NCI-H748 (cell line): Measurements from ENCODE around the gene FSIP1.

Experiments
- DNase-seq: peaks from one replicate; lab custom pipeline; 2025; ENCODE audit not compliant: unreplicated experiment; lab: John Stamatoyannopoulos, UW

The FSIP1 gene

DNA sequence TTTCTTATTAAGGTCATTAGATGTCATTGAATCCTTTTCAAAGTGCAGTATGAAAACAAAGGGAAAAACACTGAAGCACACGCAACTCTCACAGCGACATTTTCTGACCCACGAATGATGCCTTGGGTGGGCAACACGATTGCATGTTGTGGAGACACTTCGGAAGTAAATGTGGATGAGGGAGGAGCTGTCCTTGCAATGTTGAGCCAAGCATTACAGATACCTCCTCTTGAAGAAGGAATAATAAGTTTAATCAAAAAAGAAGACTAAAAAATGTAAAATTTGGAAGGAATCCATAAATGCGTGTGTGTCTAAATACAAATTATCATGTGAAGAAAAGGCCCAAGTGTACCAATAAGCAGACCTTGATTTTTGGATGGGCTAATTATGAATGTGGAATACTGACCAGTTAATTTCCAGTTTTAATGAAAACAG, 184.9 kb downstream of the FSIP1 start:
- no peak for DNase-seq

DNA sequence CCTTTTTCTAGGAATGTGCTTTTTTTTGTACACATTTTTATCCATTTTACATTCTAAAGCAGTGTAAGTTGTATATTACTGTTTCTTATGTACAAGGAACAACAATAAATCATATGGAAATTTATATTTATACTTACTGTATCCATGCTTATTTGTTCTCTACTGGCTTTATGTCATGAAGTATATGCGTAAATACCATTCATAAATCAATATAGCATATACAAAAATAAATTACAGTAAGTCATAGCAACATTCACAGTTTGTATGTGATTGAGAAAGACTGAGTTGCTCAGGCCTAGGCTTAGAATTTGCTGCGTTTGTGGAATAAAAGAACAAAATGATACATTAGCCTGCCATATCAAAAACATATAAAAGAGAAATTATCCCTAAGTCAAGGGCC, 185.3 kb downstream of the FSIP1 start:
- DNase-seq, result no peak

DNA sequence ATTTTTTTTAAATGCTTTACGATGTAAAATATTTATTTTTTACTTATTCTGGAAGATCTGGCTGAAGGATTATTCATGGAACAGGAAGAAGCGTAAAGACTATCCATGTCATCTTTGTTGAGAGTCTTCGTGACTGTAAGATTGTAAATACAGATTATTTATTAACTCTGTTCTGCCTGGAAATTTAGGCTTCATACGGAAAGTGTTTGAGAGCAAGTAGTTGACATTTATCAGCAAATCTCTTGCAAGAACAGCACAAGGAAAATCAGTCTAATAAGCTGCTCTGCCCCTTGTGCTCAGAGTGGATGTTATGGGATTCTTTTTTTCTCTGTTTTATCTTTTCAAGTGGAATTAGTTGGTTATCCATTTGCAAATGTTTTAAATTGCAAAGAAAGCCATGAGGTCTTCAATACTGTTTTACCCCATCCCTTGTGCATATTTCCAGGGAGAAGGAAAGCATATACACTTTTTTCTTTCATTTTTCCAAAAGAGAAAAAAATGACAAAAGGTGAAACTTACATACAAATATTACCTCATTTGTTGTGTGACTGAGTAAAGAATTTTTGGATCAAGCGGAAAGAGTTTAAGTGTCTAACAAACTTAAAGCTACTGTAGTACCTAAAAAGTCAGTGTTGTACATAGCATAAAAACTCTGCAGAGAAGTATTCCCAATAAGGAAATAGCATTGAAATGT, 186.1 kb downstream of the FSIP1 start:
- DNase-seq, result no peak

DNA sequence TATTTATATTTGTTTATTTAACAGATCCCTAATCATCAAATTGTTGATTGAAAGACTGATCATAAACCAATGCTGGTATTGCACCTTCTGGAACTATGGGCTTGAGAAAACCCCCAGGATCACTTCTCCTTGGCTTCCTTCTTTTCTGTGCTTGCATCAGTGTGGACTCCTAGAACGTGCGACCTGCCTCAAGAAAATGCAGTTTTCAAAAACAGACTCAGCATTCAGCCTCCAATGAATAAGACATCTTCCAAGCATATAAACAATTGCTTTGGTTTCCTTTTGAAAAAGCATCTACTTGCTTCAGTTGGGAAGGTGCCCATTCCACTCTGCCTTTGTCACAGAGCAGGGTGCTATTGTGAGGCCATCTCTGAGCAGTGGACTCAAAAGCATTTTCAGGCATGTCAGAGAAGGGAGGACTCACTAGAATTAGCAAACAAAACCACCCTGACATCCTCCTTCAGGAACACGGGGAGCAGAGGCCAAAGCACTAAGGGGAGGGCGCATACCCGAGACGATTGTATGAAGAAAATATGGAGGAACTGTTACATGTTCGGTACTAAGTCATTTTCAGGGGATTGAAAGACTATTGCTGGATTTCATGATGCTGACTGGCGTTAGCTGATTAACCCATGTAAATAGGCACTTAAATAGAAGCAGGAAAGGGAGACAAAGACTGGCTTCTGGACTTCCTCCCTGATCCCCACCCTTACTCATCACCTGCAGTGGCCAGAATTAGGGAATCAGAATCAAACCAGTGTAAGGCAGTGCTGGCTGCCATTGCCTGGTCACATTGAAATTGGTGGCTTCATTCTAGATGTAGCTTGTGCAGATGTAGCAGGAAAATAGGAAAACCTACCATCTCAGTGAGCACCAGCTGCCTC, 187.1 kb downstream of the FSIP1 start:
- no peak for DNase-seq

DNA sequence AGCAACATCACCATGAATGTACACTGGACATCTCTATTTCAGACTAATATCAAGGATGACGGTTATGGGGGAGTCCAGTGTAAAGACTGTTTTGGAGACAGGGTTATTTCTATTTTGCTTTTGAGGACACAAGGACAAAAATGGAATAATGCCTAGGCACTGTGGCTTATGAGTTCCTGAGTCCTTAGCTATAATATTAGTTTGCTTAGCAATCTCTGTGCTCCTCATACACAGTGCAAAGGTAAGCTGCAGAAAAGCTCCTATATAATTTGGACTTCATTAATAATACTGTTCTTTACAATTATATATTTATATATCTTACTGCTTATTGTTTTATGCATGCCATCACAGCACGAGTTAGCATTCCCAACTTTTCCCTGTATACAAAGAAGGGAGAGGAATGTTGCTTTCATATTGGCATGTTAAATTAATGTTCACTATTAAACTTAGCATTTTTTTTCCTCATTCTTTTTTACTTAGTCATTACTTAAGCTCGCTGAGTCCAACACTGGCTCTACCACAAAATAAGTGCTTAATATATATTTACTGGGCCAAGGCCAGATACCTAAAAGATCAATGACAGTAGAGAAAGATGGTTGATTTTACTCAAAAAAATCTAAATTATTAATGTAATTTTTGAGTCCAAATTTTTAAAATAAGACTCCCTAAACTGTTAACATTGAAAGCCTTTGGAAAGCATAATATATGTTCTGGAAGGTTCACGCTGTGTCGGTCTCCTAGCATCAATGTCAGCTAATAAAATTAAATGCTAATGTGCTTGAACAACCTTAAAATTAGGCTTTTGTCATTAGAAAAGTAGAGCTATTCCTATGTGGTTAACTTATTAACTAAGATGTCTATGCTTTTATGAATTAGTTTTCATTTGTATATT, 187.9 kb downstream of the FSIP1 start:
- no peak for DNase-seq

DNA sequence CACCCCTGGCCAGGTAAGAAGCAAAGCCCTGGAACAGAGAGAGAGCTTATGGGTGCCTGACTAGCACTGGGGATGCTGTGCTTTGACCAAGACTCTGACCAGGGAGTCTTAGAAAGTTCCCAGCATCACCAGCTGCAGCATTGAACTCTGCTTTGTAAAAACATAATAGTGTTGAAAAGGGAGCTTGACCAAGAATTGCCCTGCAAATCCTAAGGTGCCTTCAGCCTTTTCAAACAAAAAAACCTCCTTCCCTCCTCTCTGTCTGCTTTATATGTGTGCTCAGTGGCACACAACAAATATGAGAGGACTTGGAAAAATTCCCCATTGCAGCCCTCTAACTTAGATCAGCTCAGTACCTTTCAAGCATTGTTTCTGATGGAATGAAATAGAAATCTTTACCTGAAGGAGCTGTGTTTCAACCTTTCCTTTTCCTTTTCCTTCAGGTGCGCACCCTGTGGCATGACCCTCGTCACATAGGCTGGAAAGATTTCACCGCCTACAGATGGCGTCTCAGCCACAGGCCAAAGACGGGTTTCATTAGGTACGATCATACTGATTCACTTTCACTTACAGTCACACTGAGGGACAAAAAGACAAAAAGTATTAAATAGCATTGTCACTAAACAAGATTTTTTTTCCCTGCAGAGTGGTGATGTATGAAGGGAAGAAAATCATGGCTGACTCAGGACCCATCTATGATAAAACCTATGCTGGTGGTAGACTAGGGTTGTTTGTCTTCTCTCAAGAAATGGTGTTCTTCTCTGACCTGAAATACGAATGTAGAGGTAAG, 188.8 kb downstream of the FSIP1 start:
- no peak for DNase-seq

DNA sequence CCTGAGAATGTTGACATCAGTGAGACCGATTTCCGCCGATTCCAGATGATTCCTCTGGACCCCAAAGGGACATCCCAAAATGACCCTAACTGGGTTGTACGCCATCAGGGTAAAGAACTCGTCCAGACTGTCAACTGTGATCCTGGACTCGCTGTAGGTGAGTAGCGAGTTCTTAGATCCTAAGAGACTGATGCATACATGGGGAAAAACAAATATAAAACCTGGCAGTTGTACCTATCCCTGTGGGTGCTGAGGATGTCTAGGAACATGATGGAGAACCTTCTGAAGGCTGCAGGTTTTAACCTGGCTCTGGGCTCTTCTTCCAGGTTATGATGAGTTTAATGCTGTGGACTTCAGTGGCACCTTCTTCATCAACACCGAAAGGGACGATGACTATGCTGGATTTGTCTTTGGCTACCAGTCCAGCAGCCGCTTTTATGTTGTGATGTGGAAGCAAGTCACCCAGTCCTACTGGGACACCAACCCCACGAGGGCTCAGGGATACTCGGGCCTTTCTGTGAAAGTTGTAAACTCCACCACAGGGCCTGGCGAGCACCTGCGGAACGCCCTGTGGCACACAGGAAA, 189.5 kb downstream of the FSIP1 start:
- no peak for DNase-seq

DNA sequence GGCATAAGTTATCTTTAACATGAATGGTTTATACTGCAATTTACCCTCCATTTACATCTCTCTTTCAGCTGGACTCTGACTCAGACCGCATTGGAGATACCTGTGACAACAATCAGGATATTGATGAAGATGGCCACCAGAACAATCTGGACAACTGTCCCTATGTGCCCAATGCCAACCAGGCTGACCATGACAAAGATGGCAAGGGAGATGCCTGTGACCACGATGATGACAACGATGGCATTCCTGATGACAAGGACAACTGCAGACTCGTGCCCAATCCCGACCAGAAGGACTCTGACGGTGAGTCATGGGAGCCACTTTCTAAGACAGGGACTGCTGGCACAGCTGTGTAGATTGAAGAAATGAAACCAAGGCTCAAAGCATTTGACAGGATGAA, 190.1 kb downstream of the FSIP1 start:
- no peak for DNase-seq

DNA sequence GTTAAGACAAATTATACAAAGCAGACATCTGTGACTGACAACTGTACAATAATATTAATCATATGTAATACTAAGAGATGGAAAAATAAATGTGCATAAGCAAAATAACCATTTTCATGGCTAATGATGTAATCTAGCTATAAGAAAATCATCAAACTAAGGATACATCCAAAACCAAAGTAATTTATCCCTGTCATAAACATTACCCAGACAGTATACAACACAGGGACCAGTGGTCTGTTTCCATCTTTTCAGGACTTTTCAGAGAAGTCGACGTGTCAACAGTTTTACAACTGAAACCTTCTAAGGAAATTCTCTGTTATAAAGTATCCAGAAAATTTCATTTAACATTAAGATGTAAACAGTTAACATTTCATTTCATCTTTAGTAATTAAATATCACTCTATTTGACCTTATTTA, 190.7 kb downstream of the FSIP1 start:
- DNase-seq, result no peak

DNA sequence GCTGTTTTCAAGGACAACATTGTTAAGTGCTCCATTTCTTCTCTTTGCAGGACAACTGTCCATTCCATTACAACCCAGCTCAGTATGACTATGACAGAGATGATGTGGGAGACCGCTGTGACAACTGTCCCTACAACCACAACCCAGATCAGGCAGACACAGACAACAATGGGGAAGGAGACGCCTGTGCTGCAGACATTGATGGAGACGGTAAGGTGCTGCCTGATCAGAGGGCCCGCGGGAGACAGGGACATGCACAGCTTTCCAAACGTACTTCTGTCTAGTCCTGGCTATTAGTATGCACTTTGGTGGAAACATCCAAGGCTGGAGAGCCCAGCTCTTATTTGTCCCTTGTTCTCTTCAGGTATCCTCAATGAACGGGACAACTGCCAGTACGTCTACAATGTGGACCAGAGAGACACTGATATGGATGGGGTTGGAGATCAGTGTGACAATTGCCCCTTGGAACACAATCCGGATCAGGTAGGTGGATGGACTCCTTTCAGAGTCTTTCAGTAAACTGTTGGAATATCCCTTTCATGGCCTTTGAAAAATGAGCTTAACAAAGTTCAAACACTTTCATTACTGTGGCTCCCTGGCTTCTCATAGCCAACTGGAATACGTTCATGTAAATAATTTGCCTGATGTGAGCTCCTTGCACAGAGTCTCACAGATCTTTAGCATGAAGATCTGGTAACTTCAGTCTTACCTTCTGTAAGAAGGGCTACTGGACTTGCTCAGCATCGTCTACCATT, 191.3 kb downstream of the FSIP1 start:
- DNase-seq, result no peak

DNA sequence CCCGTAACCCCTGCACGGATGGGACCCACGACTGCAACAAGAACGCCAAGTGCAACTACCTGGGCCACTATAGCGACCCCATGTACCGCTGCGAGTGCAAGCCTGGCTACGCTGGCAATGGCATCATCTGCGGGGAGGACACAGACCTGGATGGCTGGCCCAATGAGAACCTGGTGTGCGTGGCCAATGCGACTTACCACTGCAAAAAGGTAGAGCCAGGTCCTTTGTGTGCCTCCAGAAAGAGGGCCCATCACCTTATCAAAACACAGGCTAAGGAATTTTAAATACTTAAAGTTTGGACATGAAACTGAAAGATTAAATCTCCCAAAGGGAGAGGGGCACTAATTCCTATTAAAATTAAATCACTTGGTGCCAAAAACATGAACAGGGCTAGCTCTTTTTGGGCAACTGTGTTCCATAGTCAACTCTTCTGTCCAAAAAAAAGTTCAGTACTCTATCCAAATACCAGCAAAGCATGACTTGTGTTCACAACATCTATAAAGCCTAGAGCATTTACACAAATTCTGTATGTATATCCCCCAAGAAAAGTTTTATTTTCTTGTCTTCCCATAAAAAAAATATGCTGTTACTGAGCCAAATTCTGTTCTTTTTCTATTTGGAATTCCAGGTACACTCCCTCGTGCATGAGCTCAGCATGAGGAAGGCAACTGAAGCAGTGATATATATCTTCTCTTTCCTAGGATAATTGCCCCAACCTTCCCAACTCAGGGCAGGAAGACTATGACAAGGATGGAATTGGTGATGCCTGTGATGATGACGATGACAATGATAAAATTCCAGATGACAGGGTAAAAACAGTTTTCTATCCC, 192.6 kb downstream of the FSIP1 start:
- no peak for DNase-seq

DNA sequence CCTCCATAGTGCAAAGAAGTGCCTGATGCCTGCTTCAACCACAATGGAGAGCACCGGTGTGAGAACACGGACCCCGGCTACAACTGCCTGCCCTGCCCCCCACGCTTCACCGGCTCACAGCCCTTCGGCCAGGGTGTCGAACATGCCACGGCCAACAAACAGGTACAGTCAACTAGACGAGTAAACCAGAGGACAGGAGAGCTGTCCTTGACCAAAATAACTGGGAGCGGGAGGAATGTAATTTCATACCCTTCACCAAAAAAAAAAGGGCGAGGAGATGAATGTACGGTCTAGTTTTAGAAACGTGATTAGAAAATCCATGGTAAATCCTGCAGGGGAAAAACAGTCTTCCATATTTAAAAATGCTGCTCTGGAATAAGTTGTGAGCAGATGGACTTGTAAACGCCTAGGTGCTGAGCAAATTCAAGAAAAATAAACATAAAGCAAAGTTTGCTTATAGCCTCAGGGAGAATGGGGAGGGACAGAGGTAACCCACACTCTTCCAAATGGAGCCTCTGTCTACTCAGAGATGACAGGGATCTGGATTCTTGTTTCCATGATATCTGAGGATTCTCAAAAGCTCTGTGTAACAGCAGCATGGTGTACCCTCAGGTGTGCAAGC, 193.3 kb downstream of the FSIP1 start:
- no peak for DNase-seq

DNA sequence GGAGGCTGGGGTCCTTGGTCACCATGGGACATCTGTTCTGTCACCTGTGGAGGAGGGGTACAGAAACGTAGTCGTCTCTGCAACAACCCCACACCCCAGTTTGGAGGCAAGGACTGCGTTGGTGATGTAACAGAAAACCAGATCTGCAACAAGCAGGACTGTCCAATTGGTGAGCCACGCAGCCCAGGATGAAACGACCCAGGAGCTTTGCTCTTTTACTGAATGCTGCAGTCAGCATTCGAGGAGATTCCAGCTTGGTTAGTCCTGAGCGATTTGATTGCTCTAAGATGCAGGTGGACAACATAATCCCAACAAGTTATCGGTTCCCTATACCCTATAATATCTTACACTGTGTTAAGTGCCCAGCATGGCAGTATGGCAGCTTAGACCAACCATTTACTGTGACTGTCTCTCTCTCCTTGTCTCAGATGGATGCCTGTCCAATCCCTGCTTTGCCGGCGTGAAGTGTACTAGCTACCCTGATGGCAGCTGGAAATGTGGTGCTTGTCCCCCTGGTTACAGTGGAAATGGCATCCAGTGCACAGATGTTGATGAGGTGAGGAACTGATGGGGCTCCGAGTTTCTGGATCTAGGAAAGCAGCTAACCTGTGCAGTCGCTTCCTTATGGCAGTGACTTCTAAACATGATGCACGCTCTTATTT, 194.0 kb downstream of the FSIP1 start:
- DNase-seq, result no peak

DNA sequence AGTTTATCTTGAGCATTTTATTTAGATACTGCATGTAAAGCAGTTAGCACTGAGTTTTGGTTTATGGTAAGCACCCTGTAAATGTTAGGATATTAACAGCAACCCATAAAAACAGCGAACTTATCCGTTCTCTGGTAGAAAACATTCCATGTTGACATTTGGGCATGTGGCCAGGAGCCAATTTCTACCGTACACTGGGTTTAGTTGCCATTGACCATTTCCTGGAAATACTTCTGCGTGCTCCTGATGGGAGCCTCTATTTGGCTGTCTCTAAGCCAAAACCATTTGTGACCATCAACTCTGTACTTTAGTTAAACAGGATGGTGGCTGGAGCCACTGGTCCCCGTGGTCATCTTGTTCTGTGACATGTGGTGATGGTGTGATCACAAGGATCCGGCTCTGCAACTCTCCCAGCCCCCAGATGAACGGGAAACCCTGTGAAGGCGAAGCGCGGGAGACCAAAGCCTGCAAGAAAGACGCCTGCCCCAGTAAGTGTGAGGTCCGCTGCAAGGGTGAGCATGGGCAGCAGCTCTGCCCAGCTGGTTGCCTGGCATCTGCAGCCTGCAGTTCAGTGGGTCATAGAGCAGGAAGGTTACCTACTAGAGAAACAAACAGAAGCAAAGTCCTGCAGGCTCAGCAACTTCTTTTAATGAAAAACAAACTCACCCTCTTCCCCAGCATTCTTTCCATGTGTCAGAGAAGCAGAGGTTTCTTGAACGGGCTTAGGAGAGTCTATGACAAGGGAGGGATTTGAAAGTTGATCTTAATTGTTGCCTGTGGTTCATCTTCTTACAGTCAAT, 194.7 kb downstream of the FSIP1 start:
- DNase-seq, result no peak

DNA sequence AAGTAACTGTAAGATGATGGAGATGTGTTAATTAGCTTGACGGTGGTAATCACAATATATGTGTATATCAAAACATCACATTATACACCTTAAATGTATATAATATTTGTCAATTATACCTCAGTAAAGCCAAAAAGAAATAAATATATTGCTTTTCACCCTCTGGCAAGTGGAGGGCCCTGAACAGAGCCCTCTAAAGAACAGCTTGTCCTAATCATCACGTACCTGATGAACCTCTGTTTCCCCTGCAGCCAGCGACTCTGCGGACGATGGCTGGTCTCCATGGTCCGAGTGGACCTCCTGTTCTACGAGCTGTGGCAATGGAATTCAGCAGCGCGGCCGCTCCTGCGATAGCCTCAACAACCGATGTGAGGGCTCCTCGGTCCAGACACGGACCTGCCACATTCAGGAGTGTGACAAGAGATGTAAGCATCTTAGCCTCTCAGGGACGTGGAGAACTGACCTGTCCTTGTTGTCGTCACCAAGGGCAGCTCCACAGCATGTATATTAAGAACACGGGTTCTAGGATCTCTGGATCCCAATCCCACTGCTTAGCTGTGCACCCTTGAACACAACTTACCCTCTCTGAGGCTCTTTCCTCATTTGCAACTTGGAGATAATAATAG, 195.4 kb downstream of the FSIP1 start:
- DNase-seq, result no peak

DNA sequence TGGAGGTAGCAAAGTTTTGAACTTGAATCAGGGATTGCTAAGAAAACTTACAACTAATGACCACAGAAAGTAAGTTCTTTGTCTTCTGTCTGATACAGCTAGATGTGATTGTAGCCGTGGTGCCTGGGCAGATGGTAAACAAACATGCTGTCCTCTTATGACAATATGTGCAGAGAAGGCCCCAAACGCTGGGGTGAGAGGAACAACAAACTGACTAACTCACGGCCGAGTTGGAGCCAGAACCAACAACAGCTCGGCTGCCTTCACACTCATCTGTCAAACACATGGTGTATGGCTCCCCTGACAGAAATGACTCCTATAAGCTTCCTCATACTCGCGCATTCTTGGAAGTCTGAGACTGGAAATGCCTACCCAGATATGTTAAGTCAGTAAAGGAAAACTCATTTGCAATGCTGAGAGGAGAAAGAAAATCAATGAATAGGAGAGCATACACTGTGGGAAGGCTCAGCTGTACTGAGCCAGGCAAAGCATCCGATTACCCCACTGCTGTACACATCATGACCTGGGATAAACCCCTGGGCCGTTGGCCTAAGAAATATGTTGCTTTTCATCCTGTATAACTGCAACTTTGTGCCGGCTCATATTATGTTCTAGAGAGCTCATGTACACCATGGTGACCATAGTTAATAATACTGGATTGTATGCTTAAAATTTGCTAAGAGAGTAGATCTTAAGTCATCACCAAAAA, 196.1 kb downstream of the FSIP1 start:
- DNase-seq, result no peak
